ENCODE results near the gene MYADM. TPM values are rescaled to one million over a fixed set of nuclear protein-coding genes. Genes with fewer than 3 reads are reported as not detected.
A peak's percentile ranks its signal among the peaks of the same experiment; 100 is the strongest.

The MYADM gene
- total and polyA plus RNA-seq, 2 of the 13 experiments (the other 11 are each of a cell fraction or from before 2014, with no cell fraction given) = 19.9 to 38.1 TPM

GRCh38 chr19:53867225-53868090, at the start of gene MYADM (continued):
- TF ChIP-seq ZGPAT (CRISPR knock-in tag; IDR thresholded peaks at IDR 0.05) (peak; percentile 77), ZZZ3 (CRISPR knock-in tag; IDR thresholded peaks at IDR 0.05; ENCODE audit: borderline replicate concordance) (no peak; the same call in 1 of the 2 replicates), RORA (CRISPR knock-in tag; IDR thresholded peaks at IDR 0.05) (no peak), FOXJ3 (CRISPR knock-in tag; IDR thresholded peaks at IDR 0.05; ENCODE audit: borderline replicate concordance) (peak; percentile 96), GRHL1 (CRISPR knock-in tag; conservative IDR thresholded peaks at IDR 0.05) (no peak), ZNF12 (CRISPR knock-in tag; IDR thresholded peaks at IDR 0.05) (no peak), KLF13 (CRISPR knock-in tag; IDR thresholded peaks at IDR 0.05) (no peak), NCOA2 (CRISPR knock-in tag; IDR thresholded peaks at IDR 0.05) (peak; percentile 69), ZNF224 (CRISPR knock-in tag; IDR thresholded peaks at IDR 0.05) (no peak), SETDB1 (CRISPR knock-in tag; IDR thresholded peaks at IDR 0.05; ENCODE audit: borderline replicate concordance) (no peak), ZNF251 (CRISPR knock-in tag; IDR thresholded peaks at IDR 0.05) (no peak), SMAD9 (CRISPR knock-in tag; IDR thresholded peaks at IDR 0.05) (no peak), NFYB (CRISPR knock-in tag; IDR thresholded peaks at IDR 0.05) (no peak; the same call in 1 of the 2 replicates), ZNF260 (CRISPR knock-in tag; IDR thresholded peaks at IDR 0.05; ENCODE audit: borderline replicate concordance, low read depth) (no peak), NFE2L2 (IDR thresholded peaks at IDR 0.05; ENCODE audit: low read length) (no peak)
- TF ChIP-seq, protein P1, sequence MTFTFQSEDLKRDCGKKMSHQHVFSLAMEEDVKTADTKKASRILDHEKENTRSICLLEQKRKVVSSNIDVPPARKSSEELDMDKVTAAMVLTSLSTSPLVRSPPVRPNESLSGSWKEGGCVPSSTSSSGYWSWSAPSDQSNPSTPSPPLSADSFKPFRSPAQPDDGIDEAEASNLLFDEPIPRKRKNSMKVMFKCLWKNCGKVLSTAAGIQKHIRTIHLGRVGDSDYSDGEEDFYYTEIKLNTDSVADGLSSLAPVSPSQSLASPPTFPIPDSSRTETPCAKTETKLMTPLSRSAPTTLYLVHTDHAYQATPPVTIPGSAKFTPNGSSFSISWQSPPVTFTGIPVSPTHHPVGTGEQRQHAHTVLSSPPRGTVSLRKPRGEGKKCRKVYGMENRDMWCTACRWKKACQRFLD (CRISPR knock-in tag; IDR thresholded peaks at IDR 0.05; ENCODE audit: borderline replicate concordance) = 0 out of 2 replicates have a peak, but pooled peaks have one; percentile 21
- TF ChIP-seq, protein P2, sequence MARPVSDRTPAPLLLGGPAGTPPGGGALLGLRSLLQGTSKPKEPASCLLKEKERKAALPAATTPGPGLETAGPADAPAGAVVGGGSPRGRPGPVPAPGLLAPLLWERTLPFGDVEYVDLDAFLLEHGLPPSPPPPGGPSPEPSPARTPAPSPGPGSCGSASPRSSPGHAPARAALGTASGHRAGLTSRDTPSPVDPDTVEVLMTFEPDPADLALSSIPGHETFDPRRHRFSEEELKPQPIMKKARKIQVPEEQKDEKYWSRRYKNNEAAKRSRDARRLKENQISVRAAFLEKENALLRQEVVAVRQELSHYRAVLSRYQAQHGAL (CRISPR knock-in tag; IDR thresholded peaks at IDR 0.05; ENCODE audit: not compliant biosample characterization) = no peak
- TF ChIP-seq, protein P3, sequence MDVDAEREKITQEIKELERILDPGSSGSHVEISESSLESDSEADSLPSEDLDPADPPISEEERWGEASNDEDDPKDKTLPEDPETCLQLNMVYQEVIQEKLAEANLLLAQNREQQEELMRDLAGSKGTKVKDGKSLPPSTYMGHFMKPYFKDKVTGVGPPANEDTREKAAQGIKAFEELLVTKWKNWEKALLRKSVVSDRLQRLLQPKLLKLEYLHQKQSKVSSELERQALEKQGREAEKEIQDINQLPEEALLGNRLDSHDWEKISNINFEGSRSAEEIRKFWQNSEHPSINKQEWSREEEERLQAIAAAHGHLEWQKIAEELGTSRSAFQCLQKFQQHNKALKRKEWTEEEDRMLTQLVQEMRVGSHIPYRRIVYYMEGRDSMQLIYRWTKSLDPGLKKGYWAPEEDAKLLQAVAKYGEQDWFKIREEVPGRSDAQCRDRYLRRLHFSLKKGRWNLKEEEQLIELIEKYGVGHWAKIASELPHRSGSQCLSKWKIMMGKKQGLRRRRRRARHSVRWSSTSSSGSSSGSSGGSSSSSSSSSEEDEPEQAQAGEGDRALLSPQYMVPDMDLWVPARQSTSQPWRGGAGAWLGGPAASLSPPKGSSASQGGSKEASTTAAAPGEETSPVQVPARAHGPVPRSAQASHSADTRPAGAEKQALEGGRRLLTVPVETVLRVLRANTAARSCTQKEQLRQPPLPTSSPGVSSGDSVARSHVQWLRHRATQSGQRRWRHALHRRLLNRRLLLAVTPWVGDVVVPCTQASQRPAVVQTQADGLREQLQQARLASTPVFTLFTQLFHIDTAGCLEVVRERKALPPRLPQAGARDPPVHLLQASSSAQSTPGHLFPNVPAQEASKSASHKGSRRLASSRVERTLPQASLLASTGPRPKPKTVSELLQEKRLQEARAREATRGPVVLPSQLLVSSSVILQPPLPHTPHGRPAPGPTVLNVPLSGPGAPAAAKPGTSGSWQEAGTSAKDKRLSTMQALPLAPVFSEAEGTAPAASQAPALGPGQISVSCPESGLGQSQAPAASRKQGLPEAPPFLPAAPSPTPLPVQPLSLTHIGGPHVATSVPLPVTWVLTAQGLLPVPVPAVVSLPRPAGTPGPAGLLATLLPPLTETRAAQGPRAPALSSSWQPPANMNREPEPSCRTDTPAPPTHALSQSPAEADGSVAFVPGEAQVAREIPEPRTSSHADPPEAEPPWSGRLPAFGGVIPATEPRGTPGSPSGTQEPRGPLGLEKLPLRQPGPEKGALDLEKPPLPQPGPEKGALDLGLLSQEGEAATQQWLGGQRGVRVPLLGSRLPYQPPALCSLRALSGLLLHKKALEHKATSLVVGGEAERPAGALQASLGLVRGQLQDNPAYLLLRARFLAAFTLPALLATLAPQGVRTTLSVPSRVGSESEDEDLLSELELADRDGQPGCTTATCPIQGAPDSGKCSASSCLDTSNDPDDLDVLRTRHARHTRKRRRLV (CRISPR knock-in tag; IDR thresholded peaks at IDR 0.05) = no peak

Measured in HepG2 (cell line).